SJCRH30 (cell line): ENCODE data around the gene PLCXD3. TPM values are rescaled to one million over a fixed set of nuclear protein-coding genes. Genes with fewer than 3 reads are reported as not detected.

Experiments used
- DNase-seq, 2 experiments: peaks; one replicate each; pipeline ENCODE4 v3.0.0-alpha.2; 2015 to 2020
- H3K27ac ChIP-seq: fragments of 250-450 bp; sonication (Bioruptor Pico); 2 replicates; pipeline ENCODE4 v1.5.1; 2020; ENCODE audit warnings: mild to moderate bottlenecking, moderate library complexity
- H3K27me3 ChIP-seq: fragments of 250-450 bp; sonication (Bioruptor Pico); 2 replicates; pipeline ENCODE4 v1.5.1; 2020; ENCODE audit warnings: mild to moderate bottlenecking, moderate library complexity
- H3K36me3 ChIP-seq: fragments of 250-450 bp; sonication (Bioruptor Pico); 2 replicates; pipeline ENCODE4 v1.5.1; 2020; ENCODE audit warnings: mild to moderate bottlenecking, moderate library complexity
- H3K4me1 ChIP-seq: fragments of 250-450 bp; sonication (Bioruptor Pico); 2 replicates; pipeline ENCODE4 v1.5.1; 2020; ENCODE audit warnings: mild to moderate bottlenecking, moderate library complexity
- H3K4me3 ChIP-seq: fragments of 250-450 bp; sonication (Bioruptor Pico); 2 replicates; pipeline ENCODE4 v1.5.1; 2020; ENCODE audit warnings: mild to moderate bottlenecking, moderate library complexity
- H3K9me3 ChIP-seq: fragments of 250-450 bp; sonication (Bioruptor Pico); replicated peaks from 2 replicates; pipeline ENCODE4 v1.5.1; 2020; ENCODE audit warnings: mild to moderate bottlenecking, moderate library complexity
- total RNA-seq: library from RNA; depleted of rRNA; stranded (reverse); fragments of >200 nt; shearing (Covaris generic); gene quantifications from 2 replicates; pipeline ENCODE4 v1.2.3, GENCODE V29; 2014

PLCXD3 gene
- total RNA-seq, 1 experiment from 2014 or later: not detected

- no peaks in the 10 kb centered on the region for H3K36me3 ChIP-seq
- no peaks in the 10 kb centered on the region for H3K4me1 ChIP-seq
- H3K27ac ChIP-seq: no peak overlapping the region
- DNase-seq: no peak
- H3K9me3 ChIP-seq: no peaks in the 10 kb centered on the region
- no peak overlapping the region for H3K4me3 ChIP-seq
- peaks cover 5% of the 10 kb centered on the region; the same call in 1 of the 2 replicates for H3K27me3 ChIP-seq
Observed at GRCh38 chr5:41368158-41368557, 142.2 kb downstream of the PLCXD3 start.

GRCh38 chr5:41365369-41365768 lies 145.0 kb downstream of the PLCXD3 start:
- Histone ChIP-seq H3K4me1 (no peaks in the 10 kb centered on the region), H3K27me3 (peaks cover 9% of the 10 kb centered on the region), H3K36me3 (no peaks in the 10 kb centered on the region), H3K9me3 (no peaks in the 10 kb centered on the region), H3K4me3 (no peak overlapping the region), H3K27ac (no peak overlapping the region)
- DNase-seq: no peak

- no peaks in the 10 kb centered on the region for H3K9me3 ChIP-seq
- no peak for DNase-seq
- no peak overlapping the region for H3K4me3 ChIP-seq
- H3K4me1 ChIP-seq: no peaks in the 10 kb centered on the region
- H3K36me3 ChIP-seq: no peaks in the 10 kb centered on the region
- peaks cover 9% of the 10 kb centered on the region for H3K27me3 ChIP-seq
- H3K27ac ChIP-seq: no peak overlapping the region
Observed at GRCh38 chr5:41364346-41364745, 146.1 kb downstream of the PLCXD3 start.

- Histone ChIP-seq H3K4me1 (no peaks in the 10 kb centered on the region), H3K9me3 (no peaks in the 10 kb centered on the region), H3K4me3 (no peak overlapping the region), H3K36me3 (no peaks in the 10 kb centered on the region), H3K27me3 (peaks cover 9% of the 10 kb centered on the region), H3K27ac (no peak overlapping the region)
- no peak for DNase-seq
Observed at GRCh38 chr5:41363343-41363986, 146.9 kb downstream of the PLCXD3 start.

GRCh38 chr5:41356786-41357185 lies 153.6 kb downstream of the PLCXD3 start:
- Histone ChIP-seq H3K9me3 (no peaks in the 10 kb centered on the region), H3K27ac (no peak overlapping the region), H3K27me3 (no peaks in the 10 kb centered on the region), H3K4me1 (no peaks in the 10 kb centered on the region), H3K4me3 (no peak overlapping the region), H3K36me3 (no peaks in the 10 kb centered on the region)
- no peak for DNase-seq

GRCh38 chr5:41349846-41350245 lies 160.6 kb downstream of the PLCXD3 start:
- H3K36me3 ChIP-seq: 0 out of 2 replicates have a peak, but pooled peaks cover under 1% of the 10 kb centered on the region

GRCh38 chr5:41347569-41347968 lies 162.8 kb downstream of the PLCXD3 start:
- Histone ChIP-seq H3K27me3 (peaks cover 3% of the 10 kb centered on the region; the same call in 1 of the 2 replicates), H3K36me3 (0 out of 2 replicates have a peak, but pooled peaks cover 2% of the 10 kb centered on the region), H3K4me3 (no peak overlapping the region), H3K27ac (no peak overlapping the region), H3K4me1 (no peaks in the 10 kb centered on the region), H3K9me3 (no peaks in the 10 kb centered on the region)
- DNase-seq: no peak

More at GRCh38 chr5:41349846-41350245, 160.6 kb downstream of the PLCXD3 start:
- DNase-seq: no peak
- H3K4me1 ChIP-seq: no peaks in the 10 kb centered on the region
- H3K4me3 ChIP-seq: no peak overlapping the region
- H3K27ac ChIP-seq: no peak overlapping the region
- no peaks in the 10 kb centered on the region for H3K9me3 ChIP-seq
- no peaks in the 10 kb centered on the region; the same call in 1 of the 2 replicates for H3K27me3 ChIP-seq

GRCh38 chr5:41346609-41347008 lies 163.8 kb downstream of the PLCXD3 start:
- H3K4me3 ChIP-seq: no peak overlapping the region
- peak in 1 of 2 experiments; percentile 10 for DNase-seq
- no peaks in the 10 kb centered on the region for H3K9me3 ChIP-seq
- no peaks in the 10 kb centered on the region for H3K4me1 ChIP-seq
- no peak overlapping the region for H3K27ac ChIP-seq
- H3K27me3 ChIP-seq: peaks cover 3% of the 10 kb centered on the region; the same call in 1 of the 2 replicates
- H3K36me3 ChIP-seq: 0 out of 2 replicates have a peak, but pooled peaks cover 2% of the 10 kb centered on the region

- H3K4me3 ChIP-seq: no peak overlapping the region
- H3K36me3 ChIP-seq: 0 out of 2 replicates have a peak, but pooled peaks cover 2% of the 10 kb centered on the region
- no peaks in the 10 kb centered on the region for H3K4me1 ChIP-seq
- H3K27me3 ChIP-seq: 0 out of 2 replicates have a peak, but pooled peaks cover 3% of the 10 kb centered on the region
- H3K27ac ChIP-seq: no peak overlapping the region
- DNase-seq: no peak
- H3K9me3 ChIP-seq: no peaks in the 10 kb centered on the region
Observed at GRCh38 chr5:41345295-41345694, 165.1 kb downstream of the PLCXD3 start.

- H3K27ac ChIP-seq: no peak overlapping the region
Observed at GRCh38 chr5:41339339-41339738, 171.1 kb downstream of the PLCXD3 start.

GRCh38 chr5:41338136-41338675 lies 172.2 kb downstream of the PLCXD3 start:
- H3K4me3 ChIP-seq: no peak overlapping the region
- DNase-seq: no peak
- no peaks in the 10 kb centered on the region for H3K36me3 ChIP-seq
- H3K27ac ChIP-seq: no peak overlapping the region
- no peaks in the 10 kb centered on the region for H3K9me3 ChIP-seq
- no peaks in the 10 kb centered on the region for H3K27me3 ChIP-seq
- no peaks in the 10 kb centered on the region for H3K4me1 ChIP-seq

More at GRCh38 chr5:41339339-41339738, 171.1 kb downstream of the PLCXD3 start:
- no peak for DNase-seq
- H3K4me1 ChIP-seq: no peaks in the 10 kb centered on the region
- H3K27me3 ChIP-seq: 0 out of 2 replicates have a peak, but pooled peaks cover 2% of the 10 kb centered on the region
- no peak overlapping the region for H3K4me3 ChIP-seq
- no peaks in the 10 kb centered on the region for H3K9me3 ChIP-seq
- no peaks in the 10 kb centered on the region for H3K36me3 ChIP-seq

GRCh38 chr5:41337724-41338123 lies 172.7 kb downstream of the PLCXD3 start:
- no peaks in the 10 kb centered on the region for H3K27me3 ChIP-seq
- no peaks in the 10 kb centered on the region for H3K36me3 ChIP-seq
- H3K4me1 ChIP-seq: no peaks in the 10 kb centered on the region
- DNase-seq: no peak
- no peaks in the 10 kb centered on the region for H3K9me3 ChIP-seq
- H3K4me3 ChIP-seq: no peak overlapping the region
- H3K27ac ChIP-seq: no peak overlapping the region

GRCh38 chr5:41337216-41337615 lies 173.2 kb downstream of the PLCXD3 start:
- Histone ChIP-seq H3K4me3 (no peak overlapping the region), H3K4me1 (no peaks in the 10 kb centered on the region), H3K36me3 (no peaks in the 10 kb centered on the region), H3K9me3 (no peaks in the 10 kb centered on the region), H3K27me3 (no peaks in the 10 kb centered on the region), H3K27ac (no peak overlapping the region)
- DNase-seq: peak in 1 of 2 experiments; percentile 10

- Histone ChIP-seq H3K4me1 (no peaks in the 10 kb centered on the region), H3K36me3 (no peaks in the 10 kb centered on the region)
Observed at GRCh38 chr5:41336471-41336870, 173.9 kb downstream of the PLCXD3 start.

GRCh38 chr5:41335596-41336181 lies 174.7 kb downstream of the PLCXD3 start:
- Histone ChIP-seq H3K36me3 (no peaks in the 10 kb centered on the region), H3K27me3 (no peaks in the 10 kb centered on the region), H3K4me1 (no peaks in the 10 kb centered on the region), H3K4me3 (no peak overlapping the region), H3K27ac (no peak overlapping the region), H3K9me3 (no peaks in the 10 kb centered on the region)
- no peak for DNase-seq

More at GRCh38 chr5:41336471-41336870, 173.9 kb downstream of the PLCXD3 start:
- DNase-seq: no peak
- Histone ChIP-seq H3K27ac (no peak overlapping the region), H3K9me3 (no peaks in the 10 kb centered on the region), H3K4me3 (no peak overlapping the region), H3K27me3 (no peaks in the 10 kb centered on the region)
